Hematopoietic multipotent progenitor cell treated with erythropoietin and hydrocortisone succinate and interleukin-3 and kit ligand, for 4 days (in vitro differentiated cells): ENCODE results near the gene IGF1R.
A peak's percentile ranks its signal among the peaks of the same experiment; 100 is the strongest.

Source experiments
- DNase-seq: peaks from one replicate; pipeline ENCODE4 v3.0.0-alpha.2; 2015

Gene IGF1R

DNA sequence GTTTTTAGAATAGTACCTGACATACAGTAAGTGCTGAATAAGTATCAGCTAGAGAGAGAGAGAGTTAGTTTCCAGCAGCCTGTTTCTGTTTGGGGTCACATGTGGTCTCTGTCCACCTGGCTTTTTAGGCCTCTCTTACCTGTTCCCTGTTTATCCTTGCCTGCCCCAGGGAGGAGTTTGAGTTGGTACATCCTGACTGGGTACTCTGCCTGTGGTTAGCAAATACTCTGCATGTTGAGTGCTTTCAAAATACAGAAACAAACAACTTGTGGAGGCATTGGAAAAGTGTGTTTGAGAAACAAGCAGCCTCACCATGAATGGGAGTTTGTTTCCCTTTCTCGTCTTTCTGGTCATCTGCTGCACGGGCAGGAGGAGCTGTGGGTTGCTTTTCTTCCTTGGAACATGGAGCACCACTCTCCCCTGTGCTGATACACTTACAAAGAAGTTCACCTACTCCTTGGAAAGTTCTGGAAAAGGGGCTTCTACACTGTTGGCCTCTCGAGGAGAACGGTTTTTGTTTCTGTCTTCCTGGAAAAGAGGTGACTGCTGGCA lies 193.2 kb downstream of the IGF1R start:
- no peak for DNase-seq

DNA sequence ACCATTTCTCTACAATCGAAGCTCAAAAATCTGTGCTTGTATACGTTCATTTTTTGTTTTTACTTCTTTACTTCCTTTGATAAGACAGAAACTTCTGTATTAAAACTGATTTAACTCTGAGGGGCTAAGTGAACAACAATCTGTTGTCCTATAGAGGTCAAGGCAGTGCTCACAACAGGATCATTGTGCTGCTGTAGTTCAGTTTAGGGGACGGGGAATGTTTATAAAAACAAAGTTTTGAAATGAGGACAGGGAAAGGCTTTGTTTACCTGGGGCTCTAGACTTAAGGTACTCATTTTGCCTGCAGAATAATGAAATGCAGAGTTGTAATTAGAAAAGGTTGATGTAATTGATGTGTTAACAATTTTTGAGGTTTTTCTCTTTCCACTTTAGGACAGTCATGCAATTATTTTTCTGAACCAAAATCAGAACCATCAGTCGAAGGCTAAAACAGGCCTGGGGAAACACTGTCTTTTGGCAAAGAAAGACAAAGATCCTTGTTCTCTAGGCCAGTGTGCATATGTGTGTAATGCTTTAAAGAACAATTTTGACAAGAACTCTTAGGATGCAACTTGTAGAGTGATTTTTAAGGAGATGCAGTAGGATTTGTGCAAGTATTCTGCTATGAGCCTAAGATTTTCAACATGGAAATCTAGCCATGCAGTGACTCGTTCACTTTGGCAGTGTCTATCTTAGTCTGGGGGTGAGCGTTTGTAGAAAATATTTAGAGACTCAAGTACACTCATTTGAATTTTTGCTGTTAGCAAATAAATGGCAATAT lies 194.0 kb downstream of the IGF1R start:
- no peak for DNase-seq

DNA sequence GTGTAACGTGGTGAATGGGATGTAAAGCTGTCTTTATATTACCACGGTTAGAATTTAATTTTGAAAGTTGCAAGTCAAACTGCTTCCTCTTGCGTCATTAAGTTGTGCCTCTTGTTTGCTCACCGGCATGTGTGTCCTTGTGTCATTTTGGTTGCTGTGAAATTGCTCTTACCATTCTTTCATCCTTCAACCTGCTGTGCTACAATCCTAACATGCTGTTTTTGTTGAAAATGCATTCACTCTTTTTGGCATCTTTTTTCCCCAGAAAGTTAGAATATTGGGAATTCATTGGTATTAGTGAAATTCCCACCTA lies 194.6 kb downstream of the IGF1R start:
- DNase-seq = no peak

DNA sequence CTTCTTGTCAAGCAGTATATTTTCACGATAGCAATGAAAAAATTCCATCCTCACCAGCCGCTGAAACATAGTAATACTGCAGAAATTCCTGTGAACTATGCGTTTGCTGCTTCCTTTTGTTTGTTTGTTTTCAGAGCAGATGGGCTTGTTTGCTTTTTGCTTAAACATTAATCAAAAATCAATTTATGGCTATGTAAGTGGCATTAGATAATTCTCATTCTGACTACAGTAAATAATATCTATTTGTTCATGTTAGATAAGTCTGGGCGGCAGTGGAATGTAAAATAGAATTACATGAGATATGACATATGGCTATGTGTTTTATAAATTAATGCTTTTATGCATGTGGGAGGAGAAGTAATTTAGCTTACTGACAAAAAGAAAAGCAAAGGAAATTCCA lies 195.5 kb downstream of the IGF1R start:
- no peak for DNase-seq

DNA sequence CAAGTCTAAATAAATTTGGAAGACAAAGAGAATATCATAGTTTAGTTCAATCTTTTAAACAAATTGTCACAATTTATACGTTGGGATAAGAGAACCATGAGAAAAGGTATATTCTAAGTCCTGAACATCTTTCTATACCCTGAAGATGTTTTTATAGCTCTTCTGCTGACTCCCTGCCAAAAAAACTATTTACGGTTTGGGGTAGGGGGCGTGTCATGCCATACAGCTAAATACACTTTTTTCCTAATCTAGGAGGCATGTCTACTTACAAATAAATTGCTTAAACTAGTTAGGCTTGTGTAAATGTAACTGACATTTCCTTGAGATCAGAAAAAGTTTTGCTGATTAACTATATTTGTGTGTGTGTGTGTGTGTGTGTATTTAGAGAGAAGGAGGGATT lies 195.9 kb downstream of the IGF1R start:
- DNase-seq = no peak

DNA sequence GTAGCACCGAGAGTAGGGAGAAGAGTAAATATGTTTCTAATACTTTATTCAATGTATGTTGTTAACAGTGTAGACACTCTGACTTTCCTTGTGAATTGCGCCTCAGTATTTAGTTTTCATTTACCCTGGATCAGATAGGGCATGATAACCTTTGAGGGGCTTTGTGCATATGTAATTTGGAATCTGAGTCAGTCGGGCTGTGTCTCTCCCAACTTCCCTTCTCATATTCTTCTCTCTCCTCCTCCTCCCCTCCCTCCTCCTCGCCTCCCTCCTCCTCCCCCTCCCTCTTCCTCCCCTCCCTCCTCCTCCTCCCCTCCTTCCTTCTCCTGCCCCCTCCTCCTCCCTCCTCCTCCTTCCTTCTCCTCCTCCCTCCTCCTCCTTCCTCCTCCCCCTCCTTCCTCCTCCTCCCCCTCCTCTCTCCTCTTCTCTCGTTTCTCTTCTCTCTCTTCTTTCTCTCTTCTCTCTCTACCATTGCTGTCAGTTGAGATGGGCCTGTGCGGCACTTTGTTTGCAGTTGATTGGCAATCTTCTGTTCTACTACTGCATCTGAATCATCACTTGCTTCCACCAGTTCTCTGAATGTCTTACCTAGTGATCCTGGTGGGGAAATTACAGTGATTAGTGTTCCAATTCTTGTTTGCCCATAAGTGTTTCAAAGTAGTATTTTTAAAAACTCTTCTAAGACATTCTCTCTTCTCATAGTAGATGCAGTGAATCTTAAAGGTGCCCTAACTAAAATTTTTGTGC lies 197.0 kb downstream of the IGF1R start:
- DNase-seq = peak; percentile 29

DNA sequence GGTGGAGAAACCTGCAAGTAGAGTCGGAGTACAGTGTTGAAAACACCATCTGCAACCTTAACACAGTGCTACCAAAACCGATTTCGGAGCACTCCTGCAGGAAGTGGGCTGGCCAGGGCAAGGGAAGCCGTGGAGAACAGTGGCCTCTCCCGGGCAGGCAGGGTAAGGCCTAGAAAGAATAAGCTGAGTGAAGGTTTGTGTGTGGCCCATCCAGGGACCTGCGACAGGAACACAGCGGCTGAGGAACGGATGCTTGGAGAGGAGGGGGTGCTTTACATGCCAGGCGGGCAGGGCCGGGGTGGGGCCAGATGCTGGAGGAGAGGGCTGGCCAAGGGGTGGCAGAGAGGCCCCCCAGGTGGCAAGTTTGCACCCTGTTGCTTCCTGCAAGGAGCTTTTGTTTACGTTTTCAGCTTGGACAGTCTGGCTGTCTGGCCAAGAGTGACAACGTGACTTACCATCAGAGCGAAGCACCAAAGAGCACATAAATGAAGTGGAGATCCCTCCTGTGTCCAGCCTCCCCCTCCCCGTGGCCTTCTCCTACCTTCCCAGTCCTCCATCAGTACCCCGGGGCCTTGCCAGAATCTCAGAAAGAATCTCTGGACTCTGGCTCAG lies 202.7 kb downstream of the IGF1R start:
- peak; percentile 93 for DNase-seq

DNA sequence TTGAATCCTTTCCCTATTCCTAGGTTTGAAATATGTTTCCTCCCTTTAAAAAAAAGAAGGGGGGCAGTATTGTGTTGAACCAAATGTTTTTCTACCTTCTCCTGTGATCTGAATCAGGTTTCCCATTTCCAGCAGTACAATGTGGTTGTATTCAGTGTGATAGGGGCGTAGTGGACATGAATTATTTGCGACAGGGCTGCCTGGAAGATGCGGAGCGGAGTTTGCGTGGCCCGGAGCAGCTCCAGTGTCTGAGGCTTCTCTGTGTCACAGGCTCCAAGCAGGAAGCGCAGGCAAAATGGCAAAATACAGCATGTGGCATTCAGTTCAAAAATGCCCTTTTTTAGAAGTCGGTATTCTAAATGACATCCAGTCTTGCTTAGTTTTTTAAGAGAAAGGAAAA lies 204.8 kb downstream of the IGF1R start:
- peak; percentile 95 for DNase-seq

DNA sequence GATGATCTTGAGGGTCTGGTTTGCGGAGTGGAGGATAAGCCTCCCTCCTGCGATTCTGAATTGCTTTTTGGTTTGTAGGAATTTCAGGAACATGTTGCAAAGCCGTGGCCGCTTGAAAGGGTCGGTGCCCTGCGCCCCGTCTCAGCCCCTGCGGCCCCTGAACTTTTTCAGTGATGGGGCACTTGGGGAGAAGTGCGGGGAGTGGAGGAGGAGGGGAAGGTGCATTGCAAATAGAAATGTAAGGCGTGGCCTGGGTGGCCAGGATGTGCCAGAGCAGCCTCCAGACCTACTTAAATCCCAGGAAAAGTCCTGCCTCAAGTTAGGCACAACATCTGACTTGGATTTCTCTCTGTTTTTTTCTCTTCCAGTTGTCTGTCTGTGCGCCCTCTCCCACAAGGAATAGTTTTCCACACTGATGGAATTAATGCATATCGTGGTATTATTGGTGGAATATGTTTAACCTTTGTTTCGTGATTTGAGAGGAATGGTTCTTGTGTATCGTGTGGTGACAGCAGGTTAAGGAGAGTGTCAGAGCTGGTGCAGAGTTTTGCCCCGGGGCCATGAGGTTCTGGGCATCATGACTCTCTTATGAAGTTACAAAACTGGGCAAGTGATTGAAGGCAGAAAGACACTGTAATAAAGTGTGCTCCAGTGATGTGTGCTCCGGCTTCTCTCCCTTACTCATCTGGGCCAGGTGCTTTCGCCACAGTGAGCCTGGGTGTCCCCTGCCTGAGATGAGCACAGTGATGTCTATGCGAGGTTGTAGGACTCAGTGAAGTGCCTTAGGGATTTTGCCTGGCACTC lies 205.5 kb downstream of the IGF1R start:
- no peak for DNase-seq

DNA sequence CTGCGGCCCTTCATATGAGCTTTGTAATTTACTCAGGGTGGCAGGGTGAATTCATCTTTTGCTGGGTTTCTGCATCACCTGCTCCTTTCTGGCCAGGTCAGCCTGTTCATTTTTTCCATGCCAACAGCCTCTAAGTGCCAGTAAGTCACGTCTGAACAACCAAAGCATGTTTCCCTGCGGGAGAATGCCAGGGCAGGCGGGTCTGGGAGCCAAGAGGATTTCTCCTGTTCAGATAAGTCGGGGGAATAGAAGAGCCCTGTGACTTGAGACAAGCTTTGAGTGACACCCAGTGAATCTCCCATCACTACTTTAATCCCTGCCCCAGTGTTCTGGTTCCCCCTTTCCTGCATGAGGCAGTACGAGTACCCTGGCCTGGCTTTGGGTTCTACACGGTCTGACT lies 206.2 kb downstream of the IGF1R start:
- no peak for DNase-seq

DNA sequence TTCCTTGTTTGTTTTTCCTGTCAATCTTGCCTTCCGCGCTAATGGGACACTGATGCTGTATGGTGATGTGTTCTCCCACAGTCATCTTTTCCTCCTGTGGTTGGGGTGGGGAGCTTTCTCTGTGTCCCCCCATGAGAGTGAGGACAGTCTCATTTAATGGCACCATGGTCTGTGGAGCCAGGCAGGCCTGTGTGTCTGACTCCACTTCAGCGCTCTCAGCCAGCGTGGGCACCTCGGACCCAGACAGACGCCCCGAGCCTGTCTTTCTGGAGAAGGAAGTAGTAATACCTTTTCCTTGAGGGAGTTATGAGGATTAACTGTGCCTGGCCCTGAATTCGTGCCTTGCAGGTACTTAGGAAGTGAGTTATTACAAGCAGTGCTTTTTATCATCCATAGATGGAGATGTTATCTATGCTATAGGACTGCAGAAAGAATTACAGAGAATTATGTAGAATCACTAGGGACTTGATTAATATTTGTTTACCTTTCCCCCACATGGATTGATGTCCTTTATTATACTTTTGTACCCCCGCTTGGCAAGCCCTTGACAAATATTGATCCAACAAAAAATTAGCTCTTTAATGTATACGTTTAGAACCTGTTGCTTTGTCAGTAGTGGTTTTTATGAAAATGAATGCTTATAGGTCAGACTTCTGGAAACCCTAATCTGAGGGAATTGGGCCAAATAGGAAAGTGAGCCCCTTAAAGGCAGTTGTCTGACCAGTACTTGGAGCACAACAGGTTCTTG lies 206.9 kb downstream of the IGF1R start:
- DNase-seq = no peak

DNA sequence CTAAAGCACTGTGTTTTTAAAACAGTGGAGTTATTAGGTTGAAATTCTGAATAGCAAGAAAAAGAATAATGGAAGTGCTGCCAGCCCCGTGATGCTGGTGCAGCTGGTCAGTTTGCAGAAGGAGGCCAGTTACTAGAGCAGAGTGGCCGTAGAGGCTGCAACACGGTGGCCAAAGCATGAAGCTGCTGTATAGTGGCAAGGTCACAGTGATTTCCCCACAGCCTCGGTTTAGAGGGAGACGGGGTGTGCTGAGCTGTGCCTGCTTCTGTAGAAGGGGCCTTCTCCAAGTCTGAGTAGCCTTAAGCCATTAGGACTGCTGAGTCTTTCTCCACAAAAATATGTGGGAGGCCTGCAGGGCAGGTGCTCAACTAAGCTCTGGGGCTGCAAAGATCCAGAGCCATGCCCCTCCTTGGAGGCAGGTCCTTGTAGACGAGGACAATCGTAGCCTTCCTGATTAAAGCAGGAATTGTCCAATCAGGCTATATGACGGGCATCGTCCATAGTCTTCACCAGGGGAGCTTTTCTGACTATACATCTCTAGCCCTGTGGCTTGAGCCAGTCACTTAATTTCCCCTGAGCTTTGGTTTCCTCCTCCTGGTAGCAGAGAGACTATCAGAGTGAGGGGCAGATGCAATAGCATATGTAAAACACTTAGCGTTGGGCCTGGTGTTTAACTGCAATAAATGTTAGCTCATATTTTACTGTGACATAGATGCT lies 207.6 kb downstream of the IGF1R start:
- DNase-seq = no peak

DNA sequence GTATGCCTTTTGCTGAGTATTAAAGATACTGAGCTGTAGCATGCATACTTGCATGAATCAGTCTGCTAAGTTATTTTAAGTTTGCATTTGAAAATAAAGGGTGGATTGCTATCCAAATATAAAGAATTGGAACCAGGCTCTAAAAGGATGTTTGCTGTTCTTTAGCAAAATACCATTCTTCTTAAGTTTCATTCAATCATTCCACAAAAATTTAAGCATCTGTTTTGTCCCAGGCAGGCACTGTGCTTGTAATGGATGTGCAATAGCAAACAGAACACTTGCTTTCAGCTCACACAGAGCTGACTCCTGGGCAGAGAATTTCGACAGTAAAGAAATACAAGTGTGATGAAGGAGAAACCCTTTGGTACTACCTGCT lies 208.2 kb downstream of the IGF1R start:
- DNase-seq = no peak

DNA sequence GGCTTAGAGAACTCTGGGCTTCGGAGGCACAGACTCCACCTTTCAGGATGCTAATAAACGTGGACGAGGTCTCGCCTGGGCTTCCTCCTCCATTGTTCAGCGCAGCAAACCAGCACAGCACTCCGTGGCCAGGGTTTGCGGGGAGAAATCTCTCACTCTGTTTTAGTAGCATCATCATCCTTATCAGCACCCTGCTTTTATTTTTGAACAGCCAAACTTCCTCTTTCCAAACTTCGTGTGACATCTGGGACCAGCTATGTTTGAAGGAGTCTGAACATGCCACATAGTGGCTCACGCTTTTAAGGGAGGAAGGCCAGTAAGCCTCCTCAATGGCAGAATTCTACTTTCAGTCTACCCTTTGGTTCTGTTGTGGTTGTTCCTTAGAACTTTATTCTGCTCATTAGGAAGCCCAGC lies 210.3 kb downstream of the IGF1R start:
- DNase-seq = peak; percentile 85

DNA sequence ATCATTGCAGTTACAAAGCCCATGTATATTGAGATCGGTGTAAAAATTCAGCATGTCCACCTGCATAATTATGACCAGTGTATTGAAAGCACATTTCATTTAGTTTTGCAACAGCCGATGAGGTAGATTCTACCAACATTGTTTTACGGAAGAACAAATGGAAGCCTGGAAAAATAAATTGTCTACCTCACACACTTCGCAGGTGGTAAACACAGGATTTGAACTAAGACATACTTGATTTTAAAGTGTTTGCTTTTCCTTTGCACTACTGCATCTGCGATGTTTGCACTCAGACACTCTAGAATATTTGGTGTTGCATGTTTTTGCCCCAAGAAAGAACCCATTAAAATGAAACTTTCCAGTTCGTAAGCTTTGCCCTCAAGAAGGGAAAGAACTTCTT lies 210.8 kb downstream of the IGF1R start:
- DNase-seq = no peak

DNA sequence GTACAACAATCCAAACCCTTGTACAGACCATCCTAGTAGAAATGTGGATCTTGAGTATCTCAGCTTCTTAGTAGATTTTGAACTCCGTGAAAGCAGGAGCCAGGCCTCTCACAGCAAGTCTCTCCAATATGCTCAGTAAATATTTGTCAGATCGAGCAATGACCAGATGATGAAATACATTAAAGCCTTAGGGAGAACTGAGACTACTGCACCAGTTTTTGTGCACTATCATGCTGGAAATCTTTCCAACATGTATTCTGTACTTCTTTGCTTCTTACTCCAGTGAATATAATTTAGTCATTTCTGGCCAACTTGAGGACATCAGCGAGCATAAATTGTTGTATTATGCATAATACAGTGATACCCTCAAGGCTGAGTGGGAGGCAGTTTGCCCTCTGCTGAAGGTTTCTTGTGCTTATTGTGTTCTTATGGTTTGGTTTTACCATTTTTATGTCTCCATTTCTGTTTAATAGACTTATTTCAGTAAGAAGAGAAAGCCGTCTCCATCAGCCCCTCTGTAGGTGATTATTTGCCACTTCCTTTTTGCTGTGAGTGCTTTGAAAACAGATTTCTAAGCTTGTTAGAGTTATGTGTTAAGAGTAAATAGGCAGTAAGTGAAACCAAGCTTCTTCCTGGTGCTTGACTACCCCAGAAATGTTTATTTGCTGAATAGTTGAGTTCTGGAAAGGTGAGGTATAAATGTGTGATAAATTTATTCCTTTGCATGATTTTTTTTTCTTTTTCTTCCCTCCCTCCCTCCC lies 212.1 kb downstream of the IGF1R start:
- no peak for DNase-seq

DNA sequence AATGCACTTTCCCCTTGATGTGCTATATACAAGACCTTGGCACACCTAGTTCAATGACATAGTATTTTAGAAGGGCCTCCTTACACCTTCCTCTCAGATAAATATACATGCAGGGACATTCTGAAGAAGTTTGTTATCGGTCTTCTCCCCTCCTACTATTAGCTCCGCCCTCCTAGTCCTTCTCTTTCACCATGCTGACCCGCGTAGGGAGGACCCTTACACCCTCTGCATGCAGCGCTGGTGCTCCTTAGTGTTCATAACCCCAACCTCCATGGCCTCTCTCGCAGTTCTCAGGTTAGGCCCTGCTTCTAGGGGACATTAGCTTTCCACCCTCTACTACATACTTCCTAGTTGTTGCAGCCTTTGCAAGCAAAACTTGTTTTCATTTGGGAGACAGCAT lies 212.8 kb downstream of the IGF1R start:
- no peak for DNase-seq

DNA sequence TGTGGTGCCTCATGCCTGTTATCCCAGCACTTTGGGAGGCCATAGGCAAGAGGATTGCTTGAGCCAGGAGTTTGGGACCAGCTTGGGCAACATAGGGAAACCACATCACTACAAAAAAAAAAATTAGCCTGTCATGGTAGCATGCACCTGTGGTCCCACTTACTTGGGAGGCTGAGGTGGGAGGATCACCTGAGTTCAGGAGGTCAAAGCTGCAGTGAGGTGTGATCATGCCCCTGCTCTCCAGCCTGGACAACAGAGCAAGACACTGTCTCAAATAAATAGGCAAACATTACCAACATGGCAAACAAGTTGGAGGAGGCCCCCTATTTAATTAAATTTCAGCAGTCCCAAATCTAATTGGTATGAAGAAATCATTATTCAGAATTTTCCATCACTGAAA lies 215.6 kb downstream of the IGF1R start:
- DNase-seq = no peak

DNA sequence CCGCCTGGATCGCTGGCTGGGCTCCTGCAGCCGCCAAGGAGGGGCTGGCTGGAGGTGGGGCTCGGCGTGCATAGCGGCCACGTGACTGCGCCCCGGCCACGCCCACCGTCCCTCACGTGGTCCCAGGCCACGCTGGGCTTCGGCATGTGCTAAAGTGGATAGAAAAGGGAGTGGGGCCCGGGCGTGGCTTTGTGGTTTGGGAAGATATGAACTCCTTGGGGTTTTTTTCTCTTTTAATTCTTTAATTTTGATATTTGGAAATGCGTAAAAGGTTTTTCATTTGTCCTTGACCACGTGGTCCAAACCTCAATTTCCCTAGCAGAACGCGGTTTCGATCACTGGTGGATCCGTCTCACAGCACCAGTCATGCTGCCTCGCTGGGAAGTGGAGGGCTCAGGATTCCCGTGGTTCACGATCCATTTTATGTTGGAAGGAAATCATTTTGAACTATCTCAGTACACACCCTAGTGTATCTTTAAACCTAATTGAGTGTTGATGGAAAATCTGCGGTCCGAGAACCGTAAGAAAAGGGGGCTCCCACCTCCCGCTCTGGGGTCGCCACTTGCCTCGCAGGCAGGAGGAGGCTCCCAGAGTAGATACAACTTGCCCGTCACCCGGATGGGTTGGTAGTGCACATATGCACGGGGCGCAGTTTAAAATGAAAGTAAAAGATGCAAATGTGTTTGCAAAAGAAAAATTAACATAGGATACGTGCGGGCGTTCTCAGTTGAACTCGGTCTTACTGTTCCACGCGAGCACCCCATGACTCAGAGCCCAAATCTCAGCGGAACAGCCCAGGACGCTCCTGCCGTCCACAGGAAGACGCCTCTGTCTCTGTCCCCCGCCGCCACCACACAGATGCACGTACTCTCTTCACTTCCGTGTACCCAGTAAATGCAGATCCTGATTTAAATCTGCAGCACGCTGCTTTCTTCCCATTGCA lies 217.3 kb downstream of the IGF1R start:
- DNase-seq = peak; percentile 90

DNA sequence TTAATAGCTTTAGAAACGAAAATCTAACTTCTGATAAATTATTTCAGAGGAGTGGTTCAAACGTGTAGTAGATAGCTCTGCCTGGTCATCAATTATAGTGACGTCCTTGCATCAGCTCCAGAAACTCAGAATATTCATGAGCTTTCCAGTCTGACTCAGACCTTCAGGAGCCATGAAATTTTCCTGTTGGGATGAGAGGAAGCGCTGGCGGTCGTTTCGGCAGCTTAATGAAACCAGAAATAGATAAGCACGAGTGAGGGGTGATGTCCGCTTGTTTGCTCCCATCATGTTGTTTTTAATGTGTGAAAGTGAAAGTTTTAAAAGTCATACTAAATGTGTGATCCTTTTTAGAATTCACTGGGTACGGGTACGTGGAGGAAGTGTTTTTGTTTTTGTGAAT lies 218.2 kb downstream of the IGF1R start:
- no peak for DNase-seq
